ENCODE results near the gene PDE4B. TPM values are rescaled to one million over a fixed set of nuclear protein-coding genes. Genes with fewer than 3 reads are reported as not detected.

PDE4B gene
- total RNA-seq, 1 experiment from 2014 or later, result 1.4 TPM

DNA sequence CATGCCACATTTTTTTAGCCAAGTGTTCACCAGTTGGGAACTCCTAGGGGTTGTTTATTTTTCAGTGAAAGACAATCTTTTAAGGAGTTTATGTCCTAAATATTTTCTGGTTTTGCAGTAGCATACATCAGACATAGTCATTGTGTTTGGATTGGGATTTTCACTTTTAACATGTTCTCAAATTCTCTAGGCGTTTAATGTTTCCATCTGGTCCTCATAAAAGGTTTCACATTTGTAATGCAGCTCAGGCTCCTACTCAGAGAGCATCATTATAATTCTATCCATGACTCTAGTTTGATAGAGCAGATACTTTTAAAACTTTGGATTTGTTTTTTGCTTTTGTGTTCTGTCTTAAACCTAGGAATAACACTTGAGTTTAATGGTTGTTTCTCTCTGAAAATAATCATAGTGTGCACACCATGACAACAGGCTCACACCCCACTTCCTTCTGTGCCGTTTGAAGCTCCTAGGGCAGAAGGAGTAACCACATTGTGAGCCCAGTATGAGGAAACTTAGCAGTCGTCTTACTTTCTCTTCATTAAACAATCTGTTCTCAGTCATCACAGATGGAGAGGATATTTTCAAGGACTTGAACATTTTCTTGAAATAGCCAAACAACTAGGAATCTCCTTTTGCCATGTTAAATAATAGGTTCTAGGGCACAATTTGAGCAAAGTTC, 219.6 kb downstream of the PDE4B start:
- no TSS peak for BruUV-seq (replicated peaks)
- intact Hi-C loops (cut with micrococcal nuclease), result no loop called here
- DNase-seq (no peak), ATAC-seq (no peak)
- Histone ChIP-seq H3K27ac (ENCODE audit: low read length) (no peak overlapping the region), H3K4me1 (ENCODE audit: insufficient read depth, low read length) (no peaks in the 10 kb centered on the region), H4K20me1 (ENCODE audit: low read length) (no peaks in the 10 kb centered on the region), H3K9me2 (replicated peaks; ENCODE audit: low read length) (no peaks in the 10 kb centered on the region), H3K36me3 (ENCODE audit: low read depth, low read length) (no peaks in the 10 kb centered on the region), H2AFZ (ENCODE audit: low read length) (no peak overlapping the region), H3K4me3 (ENCODE audit: low read length) (no peak overlapping the region), H3K27me3 (ENCODE audit: low read length) (peaks cover 37% of the 10 kb centered on the region; the same call in 1 of the 2 replicates), H3F3A (ENCODE audit: low read length, unreplicated experiment) (no peaks in the 10 kb centered on the region), H3K4me2 (ENCODE audit: low read length) (no peak overlapping the region), H3K9me3 (ENCODE audit: low read length) (no peaks in the 10 kb centered on the region), H3K9ac (ENCODE audit: low read length) (no peak overlapping the region), H3K79me2 (ENCODE audit: low read length) (no peaks in the 10 kb centered on the region)
- POLR2A ChIA-PET (ENCODE audit: unreplicated experiment), result no interaction called here
- TF ChIP-seq, protein P1, sequence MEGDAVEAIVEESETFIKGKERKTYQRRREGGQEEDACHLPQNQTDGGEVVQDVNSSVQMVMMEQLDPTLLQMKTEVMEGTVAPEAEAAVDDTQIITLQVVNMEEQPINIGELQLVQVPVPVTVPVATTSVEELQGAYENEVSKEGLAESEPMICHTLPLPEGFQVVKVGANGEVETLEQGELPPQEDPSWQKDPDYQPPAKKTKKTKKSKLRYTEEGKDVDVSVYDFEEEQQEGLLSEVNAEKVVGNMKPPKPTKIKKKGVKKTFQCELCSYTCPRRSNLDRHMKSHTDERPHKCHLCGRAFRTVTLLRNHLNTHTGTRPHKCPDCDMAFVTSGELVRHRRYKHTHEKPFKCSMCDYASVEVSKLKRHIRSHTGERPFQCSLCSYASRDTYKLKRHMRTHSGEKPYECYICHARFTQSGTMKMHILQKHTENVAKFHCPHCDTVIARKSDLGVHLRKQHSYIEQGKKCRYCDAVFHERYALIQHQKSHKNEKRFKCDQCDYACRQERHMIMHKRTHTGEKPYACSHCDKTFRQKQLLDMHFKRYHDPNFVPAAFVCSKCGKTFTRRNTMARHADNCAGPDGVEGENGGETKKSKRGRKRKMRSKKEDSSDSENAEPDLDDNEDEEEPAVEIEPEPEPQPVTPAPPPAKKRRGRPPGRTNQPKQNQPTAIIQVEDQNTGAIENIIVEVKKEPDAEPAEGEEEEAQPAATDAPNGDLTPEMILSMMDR (conservative IDR thresholded peaks at IDR 0.05; ENCODE audit: low read depth, low read length), result no peak
- TF ChIP-seq EZH2phosphoT487 (IDR thresholded peaks at IDR 0.05; ENCODE audit: borderline replicate concordance, low read length) (no peak), EZH2 (IDR thresholded peaks at IDR 0.05; ENCODE audit: low read length, unreplicated experiment) (no peak)
- CTCF ChIA-PET, result no interaction called here

DNA sequence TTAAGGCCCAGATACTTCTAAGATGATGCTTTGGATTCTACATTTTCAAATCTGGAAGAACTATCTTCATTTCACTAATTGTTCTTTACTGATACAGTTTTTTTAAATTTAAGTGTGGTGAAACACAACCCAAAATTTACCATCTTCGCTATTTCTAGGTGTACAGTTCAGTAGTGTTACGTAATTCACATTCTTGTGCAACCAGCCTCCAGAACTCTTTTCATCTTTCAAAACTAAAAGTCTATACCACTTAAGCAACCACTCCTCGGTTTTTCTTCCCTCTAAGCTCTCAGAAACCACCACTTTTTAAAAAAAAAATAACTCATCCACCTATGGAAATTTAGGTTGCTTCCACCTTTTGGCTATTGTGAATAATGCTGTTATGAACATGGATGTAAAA, 220.7 kb downstream of the PDE4B start:
- BruUV-seq (replicated peaks), result no TSS peak
- no peaks in the 10 kb centered on the region for H4K20me1 ChIP-seq (ENCODE audit: low read length)
- no peak overlapping the region for H3K4me2 ChIP-seq (ENCODE audit: low read length)
- H3K9me3 ChIP-seq (ENCODE audit: low read length), result no peaks in the 10 kb centered on the region
- H3K4me3 ChIP-seq (ENCODE audit: low read length), result no peak overlapping the region
- POLR2A ChIA-PET (ENCODE audit: unreplicated experiment), result no interaction called here
- no peak for DNase-seq
- no peaks in the 10 kb centered on the region for H3K79me2 ChIP-seq (ENCODE audit: low read length)
- H3K4me1 ChIP-seq (ENCODE audit: insufficient read depth, low read length), result no peaks in the 10 kb centered on the region
- H3K36me3 ChIP-seq (ENCODE audit: low read depth, low read length), result no peaks in the 10 kb centered on the region
- H3F3A ChIP-seq (ENCODE audit: low read length, unreplicated experiment), result no peaks in the 10 kb centered on the region
- TF ChIP-seq, protein P1 (conservative IDR thresholded peaks at IDR 0.05; ENCODE audit: low read depth, low read length), result no peak
- TF ChIP-seq EZH2 (IDR thresholded peaks at IDR 0.05; ENCODE audit: low read length, unreplicated experiment) (no peak), EZH2phosphoT487 (IDR thresholded peaks at IDR 0.05; ENCODE audit: borderline replicate concordance, low read length) (no peak)
- ATAC-seq, result no peak
- no peak overlapping the region for H3K27ac ChIP-seq (ENCODE audit: low read length)
- no peak overlapping the region for H3K9ac ChIP-seq (ENCODE audit: low read length)
- CTCF ChIA-PET, result no interaction called here
- H3K27me3 ChIP-seq (ENCODE audit: low read length), result peaks cover 31% of the 10 kb centered on the region; the same call in 1 of the 2 replicates
- H2AFZ ChIP-seq (ENCODE audit: low read length), result no peak overlapping the region
- H3K9me2 ChIP-seq (replicated peaks; ENCODE audit: low read length), result no peaks in the 10 kb centered on the region
- intact Hi-C loops (cut with micrococcal nuclease), result no loop called here

DNA sequence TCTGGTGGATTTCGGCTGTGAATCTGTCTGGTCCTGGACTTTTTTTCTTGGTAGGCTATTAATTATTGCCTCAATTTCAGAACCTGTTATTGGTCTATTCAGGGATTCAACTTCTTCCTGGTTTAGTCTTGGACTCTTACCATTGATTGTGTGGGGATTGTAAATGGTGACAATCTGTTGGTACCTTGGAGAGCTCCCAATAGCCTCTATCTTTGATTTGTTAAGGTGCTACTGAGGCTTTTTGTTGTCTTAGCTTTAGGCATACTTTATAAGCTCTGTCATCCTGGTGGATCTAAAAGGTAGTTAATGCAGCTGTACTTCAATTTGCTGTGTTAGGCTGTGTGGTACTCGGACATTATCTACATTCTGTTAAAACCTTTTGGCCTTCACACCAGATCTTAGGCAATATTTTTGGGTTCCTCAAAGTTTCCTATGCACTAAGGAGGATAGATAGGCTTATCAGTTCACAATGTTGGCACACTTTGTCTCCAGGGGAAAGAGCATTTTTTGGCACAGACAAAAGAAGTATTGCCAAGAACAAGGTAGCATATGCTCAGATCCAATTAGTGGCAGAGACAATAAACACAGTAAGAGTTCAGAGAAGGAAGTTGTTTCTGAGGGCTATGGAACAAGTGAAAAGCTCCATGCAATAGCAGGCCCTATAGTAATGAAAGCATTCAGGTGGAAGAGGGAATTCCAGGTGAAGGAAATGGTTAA, 230.4 kb downstream of the PDE4B start:
- Histone ChIP-seq H3K9me2 (replicated peaks; ENCODE audit: low read length) (no peaks in the 10 kb centered on the region), H3K9ac (ENCODE audit: low read length) (no peak overlapping the region), H3K4me3 (ENCODE audit: low read length) (no peak overlapping the region), H3K4me2 (ENCODE audit: low read length) (no peak overlapping the region), H3F3A (ENCODE audit: low read length, unreplicated experiment) (no peaks in the 10 kb centered on the region), H2AFZ (ENCODE audit: low read length) (no peak overlapping the region), H3K27me3 (ENCODE audit: low read length) (no peaks in the 10 kb centered on the region), H3K4me1 (ENCODE audit: insufficient read depth, low read length) (no peaks in the 10 kb centered on the region), H4K20me1 (ENCODE audit: low read length) (no peaks in the 10 kb centered on the region), H3K79me2 (ENCODE audit: low read length) (no peaks in the 10 kb centered on the region), H3K27ac (ENCODE audit: low read length) (no peak overlapping the region), H3K9me3 (ENCODE audit: low read length) (no peaks in the 10 kb centered on the region), H3K36me3 (ENCODE audit: low read depth, low read length) (no peaks in the 10 kb centered on the region)
- DNase-seq, result peak; percentile 15
- TF ChIP-seq, protein P1 (conservative IDR thresholded peaks at IDR 0.05; ENCODE audit: low read depth, low read length), result no peak
- no peak for TF ChIP-seq EZH2 (IDR thresholded peaks at IDR 0.05; ENCODE audit: low read length, unreplicated experiment)
- no peak for TF ChIP-seq EZH2phosphoT487 (IDR thresholded peaks at IDR 0.05; ENCODE audit: borderline replicate concordance, low read length)
- ChIA-PET CTCF (no interaction called here), POLR2A (ENCODE audit: unreplicated experiment) (no interaction called here)
- intact Hi-C loops (cut with micrococcal nuclease), result no loop called here
- ATAC-seq, result no peak
- no TSS peak for BruUV-seq (replicated peaks)

All from PC-3 (cell line).